Right kidney (tissue), 1 donor: ENCODE data around the gene PARL.

Source experiments
- DNase-seq: peaks from one replicate; pipeline ENCODE4 v3.0.0-alpha.2; 2016

The PARL gene

DNA sequence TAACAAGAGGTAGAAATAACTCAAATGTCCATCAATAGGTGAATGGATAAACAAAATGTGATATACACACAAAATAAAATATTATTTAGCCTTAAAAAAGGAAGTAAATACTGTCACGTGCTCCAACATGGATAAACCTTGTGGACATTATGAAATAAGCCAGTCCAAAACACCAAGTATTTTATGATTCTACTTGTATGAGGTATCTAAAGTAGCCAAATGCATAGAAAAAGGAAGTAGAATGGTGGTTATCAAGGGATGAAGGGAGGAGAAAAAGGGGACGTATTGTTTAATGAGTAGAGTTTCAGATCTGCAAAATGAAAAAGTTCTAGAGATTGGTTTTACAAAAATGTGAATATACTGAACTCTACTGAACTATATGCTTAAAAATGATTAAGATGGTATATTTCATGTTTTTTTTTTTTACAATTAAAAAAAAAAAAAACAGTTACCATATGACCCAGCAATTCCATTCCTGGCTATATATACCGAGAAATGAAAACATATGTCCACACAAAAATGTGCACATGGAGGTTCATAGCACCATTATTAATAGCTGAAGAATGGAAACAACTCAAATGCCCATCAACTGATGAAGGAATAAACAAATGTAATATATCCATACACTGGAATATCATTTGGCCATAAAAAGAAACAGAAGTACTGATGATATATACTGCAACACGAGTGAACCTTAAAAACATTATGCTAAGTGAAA, 30.2 kb downstream of the PARL start:
- no peak for DNase-seq

DNA sequence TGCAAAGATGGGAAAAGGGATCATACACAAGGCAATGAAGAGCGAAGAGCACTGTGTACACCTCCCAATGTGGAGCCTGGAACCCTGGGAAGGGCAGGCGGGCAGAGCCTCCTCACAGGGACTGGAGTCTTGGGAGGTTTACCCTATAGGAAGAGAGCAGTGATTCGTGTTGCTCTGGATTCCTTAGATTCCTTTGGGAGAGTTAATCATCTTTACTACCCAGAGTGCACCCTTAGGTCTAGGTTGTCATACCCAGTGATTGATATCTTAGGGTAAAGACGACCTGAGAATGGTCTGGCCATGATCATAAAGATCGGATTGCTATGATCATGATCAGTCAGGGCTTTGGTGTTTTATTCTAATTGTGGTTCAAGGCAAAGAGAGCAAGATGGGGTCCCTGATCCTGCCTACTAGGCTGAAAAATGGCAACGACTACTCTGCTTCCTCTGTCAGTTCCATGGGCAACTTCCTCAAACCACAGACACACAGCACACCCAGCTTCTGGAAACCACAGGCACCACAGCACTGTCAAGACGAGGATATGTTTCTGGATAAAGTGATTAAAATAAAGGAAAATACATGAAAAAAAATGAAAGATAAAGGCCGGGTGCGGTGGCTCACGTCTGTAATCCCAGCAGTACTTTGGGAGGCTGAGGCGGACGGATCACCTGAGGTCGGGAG, 38.9 kb downstream of the PARL start:
- no peak for DNase-seq

DNA sequence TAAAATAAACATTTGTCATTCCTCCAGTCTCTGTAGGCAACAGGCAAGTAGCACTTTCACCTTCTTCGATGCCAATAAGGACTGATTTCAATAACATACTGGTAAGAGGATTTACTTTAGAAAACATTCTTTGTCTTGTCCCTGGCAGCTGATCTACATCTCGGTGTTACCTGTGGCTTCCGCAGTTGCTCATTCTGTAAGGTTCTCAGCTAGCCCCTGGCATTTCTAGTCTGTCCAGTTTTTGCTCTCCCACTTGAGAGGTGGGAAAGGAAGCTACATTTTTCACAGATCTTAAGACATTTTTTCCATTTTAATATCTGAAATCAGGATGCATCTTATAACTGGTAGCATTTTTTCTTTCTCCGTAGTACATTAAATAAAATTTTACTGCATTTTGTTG, 39.6 kb downstream of the PARL start:
- no peak for DNase-seq

DNA sequence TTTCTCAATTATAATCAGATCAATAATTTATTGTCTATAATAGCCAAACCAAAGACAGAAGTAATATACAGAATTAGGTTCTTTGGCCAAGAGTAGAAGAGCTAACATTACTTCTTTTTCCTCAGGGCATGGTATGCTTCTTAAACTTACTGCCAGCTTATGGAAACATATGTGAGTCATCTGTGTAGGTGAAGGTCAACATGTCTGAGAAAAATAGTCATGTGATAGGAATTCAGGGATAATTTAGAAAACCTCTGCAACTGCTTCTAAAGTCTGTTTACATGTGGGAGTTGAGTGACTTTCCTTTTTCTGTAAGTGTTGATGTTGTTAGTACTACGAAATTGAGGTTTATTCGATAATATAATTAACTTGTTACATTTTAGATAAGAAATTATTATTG, 40.1 kb downstream of the PARL start:
- no peak for DNase-seq

DNA sequence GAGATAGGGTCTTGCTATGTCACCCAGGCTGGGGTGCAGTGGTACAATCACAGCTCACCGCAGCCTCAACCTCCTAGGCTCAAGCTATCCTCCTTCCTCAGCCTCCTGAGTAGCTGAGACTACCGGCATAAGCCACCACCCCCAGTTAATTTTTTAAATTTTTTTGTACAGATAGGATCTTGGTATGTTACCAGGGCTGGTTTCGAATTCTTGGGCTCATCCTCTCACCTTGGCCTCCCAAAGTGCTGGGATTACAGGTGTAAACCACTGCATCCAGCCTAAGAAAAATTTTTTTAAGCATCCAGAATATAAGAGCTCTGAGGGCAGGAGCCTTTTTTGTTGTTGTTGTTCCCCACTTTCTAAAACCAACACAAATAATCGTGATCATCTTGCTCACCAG, 44.9 kb downstream of the PARL start:
- DNase-seq, result no peak

DNA sequence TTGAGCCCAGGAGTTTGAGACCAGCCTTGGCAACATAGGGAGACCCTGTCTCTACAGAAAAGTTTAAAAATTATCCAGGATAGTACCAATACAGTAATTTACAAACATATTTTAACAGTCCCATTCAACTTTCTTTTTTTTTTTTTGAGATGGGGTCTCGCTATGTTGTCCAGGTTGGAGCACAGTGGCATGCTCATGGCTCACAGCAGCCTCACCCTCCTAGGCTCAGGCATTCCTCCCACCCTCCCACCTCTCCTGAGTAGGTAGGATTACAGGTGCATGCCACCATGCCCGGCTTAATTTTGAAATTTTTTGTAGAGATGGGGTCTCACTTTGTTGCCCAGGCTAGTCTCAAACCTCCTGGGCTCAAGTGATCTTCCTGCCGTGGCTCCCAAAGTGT, 46.8 kb downstream of the PARL start:
- DNase-seq, result no peak

DNA sequence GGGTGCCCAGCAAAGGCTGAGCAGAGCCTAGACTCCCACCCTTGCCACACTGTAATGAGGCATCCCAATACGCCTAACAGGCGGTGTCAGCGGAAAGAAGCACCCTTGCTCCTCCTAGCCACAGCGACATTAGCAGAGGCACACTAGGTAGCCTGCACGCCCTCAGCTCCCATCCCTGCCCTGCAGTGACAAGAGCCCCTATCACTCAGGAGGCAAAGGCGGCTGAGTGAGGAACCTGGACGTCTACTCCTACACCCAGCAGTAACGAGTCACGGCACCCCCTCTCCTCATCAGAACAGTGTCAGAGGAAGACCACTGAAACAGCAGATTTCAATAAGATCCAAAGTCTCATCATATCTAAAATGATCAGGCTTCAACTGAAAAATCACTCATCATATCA, 47.3 kb downstream of the PARL start:
- DNase-seq, result no peak

DNA sequence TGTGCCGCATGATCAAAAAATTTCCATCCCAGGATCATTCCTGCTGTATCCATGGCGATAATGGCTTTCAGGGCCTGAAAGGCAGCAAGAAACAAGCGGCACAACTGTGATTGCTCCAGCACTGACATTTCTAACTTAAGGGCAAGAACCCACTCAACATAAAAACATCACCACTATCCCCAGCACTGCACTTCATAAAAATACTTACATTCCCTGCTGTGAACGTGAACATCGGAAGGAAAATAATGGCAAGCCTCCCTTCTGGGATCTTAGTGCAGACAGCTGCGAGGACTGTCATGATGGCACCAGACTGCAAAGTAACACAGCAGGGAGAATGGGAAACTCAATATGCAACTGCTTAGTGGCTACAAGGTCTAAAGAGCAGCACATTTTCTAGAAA, 51.2 kb downstream of the PARL start:
- DNase-seq, result no peak

DNA sequence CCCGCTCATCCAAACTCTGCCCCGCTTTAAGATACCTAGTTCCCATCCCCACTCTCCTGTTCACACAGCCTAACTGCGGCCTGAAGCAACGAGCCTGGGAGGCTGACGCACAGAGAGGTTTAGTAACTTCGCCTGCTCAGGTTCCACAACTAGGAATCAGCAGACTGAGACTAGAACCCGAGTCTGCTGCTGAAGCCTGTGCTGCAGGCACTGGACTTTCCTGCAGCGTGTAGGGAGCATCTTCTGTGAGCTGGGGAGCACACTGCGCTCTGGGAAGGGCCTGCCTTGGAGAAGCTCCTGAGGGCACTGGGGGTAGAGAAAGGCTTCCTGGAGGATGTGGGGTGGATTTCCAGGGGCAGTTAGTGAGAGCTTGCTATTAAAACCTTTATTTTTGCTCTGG, 54.5 kb downstream of the PARL start:
- DNase-seq, result no peak

DNA sequence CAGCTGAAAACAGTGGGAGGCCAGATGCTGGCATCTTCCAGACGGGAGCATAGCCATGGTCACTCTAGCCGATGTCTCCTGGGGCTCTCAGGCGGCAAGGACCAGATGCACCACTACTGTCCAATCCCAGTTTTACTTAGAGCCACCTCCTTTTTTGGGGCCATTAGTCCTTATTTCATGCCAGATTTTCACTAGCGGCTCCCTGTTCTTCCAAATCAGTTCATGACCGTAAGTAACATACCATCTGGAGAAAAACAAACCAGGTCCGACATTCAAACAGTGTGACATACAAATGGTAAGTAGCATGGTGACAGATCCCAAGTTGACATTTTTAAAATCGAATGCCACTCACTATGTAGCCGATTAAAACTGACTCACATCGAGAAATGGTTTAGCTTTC, 55.2 kb downstream of the PARL start:
- no peak for DNase-seq

DNA sequence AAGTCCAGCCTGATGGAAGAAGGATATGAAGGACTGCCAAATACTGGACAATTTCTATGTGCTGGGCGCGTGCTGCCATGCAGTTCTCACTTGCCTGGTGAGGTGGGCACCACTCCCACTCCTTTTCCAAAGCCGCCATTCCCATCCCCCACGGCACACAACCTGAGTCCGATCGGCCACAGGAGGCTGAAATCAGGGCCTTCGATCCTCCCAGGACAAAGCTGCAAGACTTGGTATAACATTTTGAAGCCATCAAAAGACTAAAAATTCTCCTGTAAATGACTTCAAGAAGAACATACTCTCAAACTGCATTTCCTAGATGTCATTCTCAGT, 56.2 kb downstream of the PARL start:
- DNase-seq, result no peak

DNA sequence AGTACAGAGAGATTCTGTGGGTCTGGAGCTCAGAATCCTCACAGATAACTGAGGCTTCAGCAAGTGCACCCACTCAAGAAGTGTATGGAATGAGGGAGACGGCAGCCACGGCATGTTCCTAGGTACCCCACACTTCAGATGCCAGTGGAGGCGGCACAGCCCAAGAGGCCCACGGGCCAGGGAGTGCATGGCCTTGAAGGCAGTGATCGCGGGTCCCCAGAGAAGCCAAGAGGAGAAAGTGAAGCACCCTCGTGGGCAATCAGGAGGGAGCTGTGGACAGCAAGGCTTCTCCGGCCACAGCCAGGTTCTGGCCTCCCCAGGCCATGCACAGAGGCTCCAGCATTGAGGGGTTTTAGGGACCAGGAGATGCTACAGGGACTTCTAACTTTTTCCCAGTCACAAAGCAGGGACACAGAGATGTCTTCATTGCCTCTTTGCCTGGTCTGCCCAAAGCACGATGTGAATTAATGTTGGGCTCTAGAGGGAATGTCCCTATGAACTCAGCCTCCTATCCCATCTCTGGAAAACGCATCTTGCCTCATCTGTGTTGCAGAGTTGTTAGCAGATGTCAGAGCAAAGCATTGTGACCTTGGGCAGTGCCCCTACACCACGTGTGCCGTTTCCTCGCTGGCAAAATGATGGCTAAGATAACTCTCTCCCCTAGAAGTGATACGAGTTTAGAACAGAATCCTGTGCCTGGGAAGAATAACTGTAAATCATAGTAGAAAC, 56.7 kb downstream of the PARL start:
- DNase-seq, result no peak

DNA sequence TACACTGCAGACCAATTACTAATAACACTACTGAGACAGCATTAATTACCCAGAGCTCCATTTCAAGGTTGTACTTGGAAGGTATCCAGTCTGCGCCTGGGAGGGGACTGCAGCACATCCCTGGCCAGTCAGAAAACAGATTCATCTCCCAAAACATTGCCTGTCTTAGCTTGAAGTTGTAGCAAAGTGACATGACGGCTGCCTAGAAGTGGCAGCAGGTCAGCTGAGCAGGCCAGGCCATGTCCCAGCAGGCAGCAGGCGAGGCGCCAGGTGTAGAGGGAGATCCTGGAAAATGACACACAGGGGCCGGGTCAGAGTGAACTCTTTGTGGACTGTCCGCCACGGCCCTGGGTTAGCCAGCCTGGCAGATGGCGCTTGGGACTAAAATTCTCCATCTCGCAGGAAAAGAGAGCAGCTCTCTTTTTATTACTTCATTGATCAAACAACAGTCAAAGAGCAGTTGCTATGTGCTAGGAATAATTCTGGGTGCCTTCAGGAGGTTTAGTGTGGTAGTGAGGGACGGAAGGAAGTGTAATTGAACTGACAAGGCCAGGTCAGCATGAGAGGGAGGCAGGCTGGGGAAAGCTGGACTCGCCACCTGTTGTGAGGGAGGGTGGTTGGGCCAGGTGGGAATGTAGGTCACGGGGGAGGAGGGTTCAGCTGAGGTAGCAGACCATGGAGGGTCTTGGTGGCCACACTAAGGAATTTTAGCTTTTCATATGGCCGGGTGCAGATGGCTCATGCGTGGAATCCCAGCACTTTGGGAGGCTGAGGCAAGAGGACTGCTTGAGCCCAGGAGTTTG, 58.0 kb downstream of the PARL start:
- peak; percentile 13 for DNase-seq

DNA sequence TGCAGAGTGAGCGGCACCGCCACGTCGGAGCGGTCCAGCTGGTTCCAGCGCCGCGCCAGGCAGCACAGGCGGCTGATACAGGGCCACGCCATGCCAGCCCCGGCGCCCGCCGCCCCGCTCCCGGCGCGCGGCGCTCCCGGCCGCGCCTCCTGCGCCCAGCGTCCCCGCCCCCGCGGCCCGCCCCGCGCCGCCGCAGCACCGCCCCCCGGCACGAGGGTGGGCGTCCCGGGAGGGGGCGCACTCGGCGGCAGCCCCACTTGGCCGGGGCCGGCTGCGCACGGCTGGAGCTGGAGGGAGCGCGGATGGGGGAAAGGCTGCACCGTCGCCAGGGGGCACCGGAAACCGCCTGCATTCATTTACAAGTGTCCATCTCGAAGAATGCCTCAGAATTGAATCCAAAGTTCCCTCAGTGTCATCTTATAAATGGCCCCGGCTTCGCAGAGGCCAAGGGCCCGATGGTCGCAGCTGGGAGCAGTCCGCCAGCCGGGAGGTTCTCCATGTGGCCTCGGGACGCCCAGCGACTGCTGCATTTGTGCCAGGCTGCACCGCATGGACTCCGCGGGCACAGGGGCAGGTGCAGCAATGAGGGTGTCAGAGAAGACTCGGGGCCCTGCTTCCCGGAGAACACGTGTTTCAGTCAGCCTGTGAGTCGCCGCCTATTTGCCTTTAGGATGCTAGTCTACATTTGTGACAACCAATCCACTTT, 59.1 kb downstream of the PARL start, which contains the start of gene MAP6D1:
Gene MAP6D1 (minus strand): TSS at position 122 of the 706 bp plus-strand sequence. CDS start 30 bp downstream, at position 92.
- DNase-seq, result no peak

DNA sequence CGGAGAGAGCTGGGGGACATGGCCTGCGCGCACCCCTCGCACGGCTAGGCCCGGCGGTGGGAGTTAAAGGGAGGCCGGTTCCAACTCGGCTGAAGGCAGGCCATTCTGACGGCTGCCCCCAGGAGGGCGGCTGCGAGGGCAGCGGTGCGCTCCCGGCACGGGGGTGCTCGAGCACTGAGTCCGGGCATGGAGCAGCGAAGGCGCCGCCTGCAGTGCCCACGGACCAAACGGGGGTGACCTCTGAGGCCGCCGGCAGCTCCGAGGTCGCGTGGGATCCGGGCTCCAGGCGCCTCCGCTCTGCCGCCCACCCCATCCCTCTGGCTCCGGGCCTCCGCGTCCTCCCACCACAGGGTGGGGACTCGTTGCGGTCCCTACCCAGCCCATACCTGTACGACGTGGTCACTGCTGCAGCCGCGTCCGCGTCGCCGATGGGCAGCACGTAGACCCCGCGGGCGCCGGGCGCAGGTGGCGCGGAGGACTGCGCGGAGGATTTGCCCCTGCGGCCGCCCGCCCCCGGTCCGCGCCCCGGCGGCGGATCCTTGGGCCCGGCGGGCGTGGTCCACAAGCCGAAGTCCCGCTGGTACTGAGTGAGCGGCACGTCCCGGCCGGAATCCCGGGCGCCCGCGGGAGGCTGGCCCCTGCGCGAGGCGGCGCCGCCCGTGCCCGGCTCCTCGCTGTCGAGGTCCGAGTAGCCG, 59.8 kb downstream of the PARL start:
- DNase-seq, result peak; percentile 74

DNA sequence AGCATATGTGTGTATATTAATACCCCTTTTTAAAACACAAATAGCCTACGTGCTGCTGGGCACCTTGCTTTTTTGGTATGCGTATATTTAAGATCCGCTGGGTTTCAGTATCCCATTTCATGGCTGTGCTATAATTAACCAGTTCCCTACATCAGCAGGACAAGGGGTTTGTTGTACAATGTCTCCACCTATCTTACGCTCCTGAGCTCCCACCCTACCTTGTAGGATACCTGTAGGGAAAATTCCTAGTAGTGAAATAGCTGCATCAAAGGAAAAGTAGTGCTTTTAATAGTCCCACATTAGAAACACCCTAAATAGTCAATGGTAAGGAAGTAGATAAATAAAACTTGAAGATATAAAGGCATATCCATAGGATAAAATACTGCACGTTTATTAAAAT, 60.7 kb downstream of the PARL start:
- no peak for DNase-seq

DNA sequence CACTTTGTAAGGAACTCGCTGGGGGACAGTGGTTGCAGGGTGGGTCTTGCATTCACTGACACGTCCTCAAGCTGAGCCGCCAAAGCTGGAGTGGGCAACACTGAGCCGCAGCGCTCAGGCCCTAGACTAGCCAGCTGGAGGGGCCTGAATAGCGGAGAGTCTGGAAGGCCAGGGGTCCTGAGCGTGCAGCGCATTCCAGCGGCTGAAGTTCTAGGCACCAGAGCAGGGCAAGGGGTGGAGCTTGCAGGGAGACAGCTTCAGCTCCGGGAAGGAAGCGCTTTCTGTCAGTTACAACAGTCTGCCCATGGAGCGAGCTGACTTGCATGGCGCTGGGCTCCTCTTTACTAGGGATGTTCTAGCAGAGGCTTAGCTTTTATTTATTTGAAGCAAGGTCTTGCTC, 62.0 kb downstream of the PARL start:
- DNase-seq, result no peak

DNA sequence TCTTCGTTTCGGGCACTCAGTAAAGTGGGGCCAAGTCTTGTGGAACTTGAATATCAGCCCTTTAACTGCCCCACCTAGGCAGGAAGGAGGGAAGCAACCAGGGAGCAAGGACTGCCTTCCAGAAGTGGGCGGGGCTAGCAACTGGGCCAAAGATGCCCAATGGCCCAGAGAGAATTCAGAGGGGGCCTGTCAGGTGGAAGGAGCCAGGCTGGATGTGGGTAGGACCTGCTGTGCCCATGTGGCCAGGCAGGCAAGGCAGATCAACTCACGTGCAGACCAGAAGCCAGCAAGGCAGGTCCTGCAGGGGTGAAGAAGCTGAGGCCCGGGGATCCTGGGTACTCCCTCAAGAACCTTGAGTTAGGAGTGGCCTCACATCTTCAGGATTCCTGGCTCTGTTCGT, 64.8 kb downstream of the PARL start:
- no peak for DNase-seq

DNA sequence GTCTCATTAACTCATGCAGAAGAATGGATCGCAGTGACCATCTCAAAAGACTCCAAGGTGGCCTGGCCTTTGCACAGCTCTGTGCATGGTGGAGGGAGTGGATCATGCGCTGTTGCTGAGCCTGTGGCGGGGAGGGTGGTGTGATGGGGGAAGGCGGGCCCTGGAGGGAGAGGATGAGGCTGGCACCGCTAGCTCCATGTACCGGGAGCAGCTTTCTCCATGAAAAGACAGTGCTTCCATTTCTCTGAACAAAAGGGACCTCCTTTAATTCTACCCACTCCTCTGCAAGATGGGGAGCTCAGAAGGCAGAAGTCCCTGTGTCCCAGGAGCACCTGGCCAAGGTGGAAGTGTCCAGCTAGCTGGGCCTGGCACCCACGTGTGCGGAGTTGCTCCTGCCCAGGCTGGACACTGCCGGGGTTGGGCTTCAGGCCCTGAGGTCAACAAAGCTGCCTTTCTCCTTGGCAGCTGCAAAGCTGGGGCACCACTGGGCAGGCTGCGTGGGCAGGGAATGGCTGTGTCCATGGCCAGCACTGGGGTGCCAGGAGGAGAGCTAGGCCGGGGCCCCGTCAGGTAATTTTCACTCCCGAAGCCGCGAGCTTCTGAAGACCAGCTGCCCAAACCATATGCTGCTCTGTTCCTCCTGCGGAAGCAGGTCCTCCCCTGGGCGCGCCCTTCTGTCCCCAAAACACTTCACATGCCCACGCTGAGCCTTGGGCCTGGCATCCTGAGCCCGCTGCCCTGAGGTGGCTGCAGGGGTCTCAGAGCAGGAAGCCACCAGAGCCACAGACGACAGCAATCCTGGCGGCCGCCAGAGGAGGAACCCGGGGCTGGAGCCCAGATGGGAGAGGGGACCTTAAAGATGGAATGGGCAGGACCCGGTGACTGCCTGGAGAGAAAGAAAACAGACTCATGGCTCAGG, 65.7 kb downstream of the PARL start:
- DNase-seq, result no peak

DNA sequence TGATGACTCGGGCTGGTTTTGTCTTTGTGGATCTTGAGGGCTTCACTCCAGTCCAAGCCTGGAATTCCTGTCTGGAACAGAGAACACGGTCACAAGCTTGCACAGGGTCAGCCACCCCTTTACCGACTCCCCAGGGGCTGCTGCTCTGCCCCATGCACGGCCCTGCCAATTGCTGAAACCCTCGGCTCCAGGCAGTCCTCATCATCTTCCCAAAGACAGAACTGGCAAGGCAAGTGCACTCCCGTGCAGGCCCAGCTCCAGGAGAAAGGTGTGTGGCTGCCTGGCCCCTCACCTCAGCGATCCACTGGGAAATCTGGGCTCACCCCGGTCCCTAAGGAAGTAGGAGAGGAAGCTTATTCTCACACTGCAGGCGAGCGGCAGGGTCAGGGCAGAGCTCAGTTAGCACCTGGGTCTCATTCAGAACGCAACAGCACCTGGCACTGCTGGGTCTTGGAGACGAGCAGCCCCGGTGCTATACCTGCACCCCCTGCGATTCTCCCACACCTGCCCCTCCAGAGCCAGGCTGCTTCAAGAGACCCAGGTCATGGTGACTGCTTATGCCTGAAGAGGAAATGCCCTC, 66.5 kb downstream of the PARL start:
- DNase-seq, result no peak
